NB4 (cell line): ENCODE data around the gene GYS1.

ENCODE experiments used
- CTCF ChIP-seq: IDR thresholded peaks from one replicate; pipeline ENCODE4 v1.5.1; 2012; ENCODE audit warnings: low read depth, low read length
- MAX ChIP-seq: IDR thresholded peaks from 2 replicates; pipeline ENCODE4 v1.6.1; 2011; ENCODE audit warnings: low read depth, low read length
- POLR2A ChIP-seq: IDR thresholded peaks from 2 replicates; pipeline ENCODE4 v1.6.1; 2011; ENCODE audit warnings: mild to moderate bottlenecking; ENCODE audit not compliant: insufficient read length; ENCODE audit errors: extremely low read depth

GRCh38 chr19:48985711-48986110 lies 7.4 kb downstream of the GYS1 start:
- no peak for TF ChIP-seq MAX
- no peak for TF ChIP-seq CTCF
- no peak for TF ChIP-seq POLR2A
